Measurements from ENCODE around the gene BRD3OS. TPM values are rescaled to one million over a fixed set of nuclear protein-coding genes. Genes with fewer than 3 reads are reported as not detected.

BRD3OS gene
- total and polyA plus RNA-seq, 2 experiments from 2014 or later, result 36.3 to 36.6 TPM

DNA sequence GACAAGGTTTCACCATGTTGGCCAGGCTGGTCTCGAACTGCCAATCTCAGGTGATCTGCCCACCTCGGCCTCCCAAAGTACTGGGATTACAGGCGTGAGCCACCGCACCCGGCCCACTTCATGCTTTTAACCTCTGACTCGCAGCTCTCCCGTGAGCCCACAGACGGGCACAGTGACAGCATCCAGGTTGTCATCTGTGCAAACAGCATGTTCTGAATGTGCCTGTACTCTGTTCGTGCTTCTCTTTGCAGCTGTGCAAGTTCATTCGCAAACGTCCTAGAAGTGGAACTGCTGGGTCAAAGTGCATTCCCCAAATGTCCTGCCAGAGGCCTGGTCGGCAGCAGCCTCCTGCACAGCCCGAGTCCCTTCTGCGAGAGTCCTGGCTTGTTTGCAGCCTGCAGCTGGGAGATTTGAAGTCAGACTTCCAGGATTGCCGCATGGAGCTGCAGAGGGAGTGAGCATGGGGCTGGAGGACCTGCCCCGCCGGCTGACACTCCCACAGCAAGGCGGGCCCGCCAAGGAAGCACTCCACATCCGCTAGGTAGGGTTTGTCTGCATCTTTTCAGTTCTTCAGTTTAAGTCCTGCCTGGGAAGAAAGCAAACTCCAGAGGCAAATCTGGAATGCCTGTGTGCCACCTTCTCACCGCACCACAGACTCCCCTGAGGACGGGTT is 3.4 kb downstream of the BRD3OS start:
- Histone ChIP-seq H3K79me2 (ENCODE audit: insufficient read depth) (peaks cover 9% of the 10 kb centered on the region; the same call in 1 of the 2 replicates), H3K4me2 (ENCODE audit: unreplicated experiment) (no peak overlapping the region), H3K36me3 (ENCODE audit: low read depth) (peaks cover 8% of the 10 kb centered on the region; the same call in 1 of the 2 replicates), H3F3A (ENCODE audit: insufficient read depth) (no peaks in the 10 kb centered on the region), H3K4me3 (no peak overlapping the region), H4K20me1 (ENCODE audit: insufficient read depth) (no peaks in the 10 kb centered on the region), H3K9me3 (ENCODE audit: low read depth) (no peaks in the 10 kb centered on the region), H3K9ac (no peak overlapping the region), H3K27ac (no peak overlapping the region), H3K27me3 (replicated peaks; ENCODE audit: insufficient read depth) (no peaks in the 10 kb centered on the region), H3K9me2 (ENCODE audit: insufficient read depth) (no peaks in the 10 kb centered on the region), H2AFZ (no peak overlapping the region), H3K4me1 (ENCODE audit: insufficient read depth) (no peaks in the 10 kb centered on the region)
- in situ Hi-C loops (cut with MboI), result no loop called here
- DNase-seq, result no peak
- 86 to 89% methylated on average over 22 of the region's 22 CpGs for WGBS, 2 experiments (ENCODE audit: low coverage in 1 of 2, low lambda C conversion rate in 2 of 2, missing lambda C conversion rate in 2 of 2)
- TF ChIP-seq EZH2 (IDR thresholded peaks at IDR 0.05; ENCODE audit: insufficient read depth, poor library complexity, severe bottlenecking), result no peak
- no peak for TF ChIP-seq EZH2phosphoT487 (IDR thresholded peaks at IDR 0.05; ENCODE audit: insufficient read depth, low read depth)

DNA sequence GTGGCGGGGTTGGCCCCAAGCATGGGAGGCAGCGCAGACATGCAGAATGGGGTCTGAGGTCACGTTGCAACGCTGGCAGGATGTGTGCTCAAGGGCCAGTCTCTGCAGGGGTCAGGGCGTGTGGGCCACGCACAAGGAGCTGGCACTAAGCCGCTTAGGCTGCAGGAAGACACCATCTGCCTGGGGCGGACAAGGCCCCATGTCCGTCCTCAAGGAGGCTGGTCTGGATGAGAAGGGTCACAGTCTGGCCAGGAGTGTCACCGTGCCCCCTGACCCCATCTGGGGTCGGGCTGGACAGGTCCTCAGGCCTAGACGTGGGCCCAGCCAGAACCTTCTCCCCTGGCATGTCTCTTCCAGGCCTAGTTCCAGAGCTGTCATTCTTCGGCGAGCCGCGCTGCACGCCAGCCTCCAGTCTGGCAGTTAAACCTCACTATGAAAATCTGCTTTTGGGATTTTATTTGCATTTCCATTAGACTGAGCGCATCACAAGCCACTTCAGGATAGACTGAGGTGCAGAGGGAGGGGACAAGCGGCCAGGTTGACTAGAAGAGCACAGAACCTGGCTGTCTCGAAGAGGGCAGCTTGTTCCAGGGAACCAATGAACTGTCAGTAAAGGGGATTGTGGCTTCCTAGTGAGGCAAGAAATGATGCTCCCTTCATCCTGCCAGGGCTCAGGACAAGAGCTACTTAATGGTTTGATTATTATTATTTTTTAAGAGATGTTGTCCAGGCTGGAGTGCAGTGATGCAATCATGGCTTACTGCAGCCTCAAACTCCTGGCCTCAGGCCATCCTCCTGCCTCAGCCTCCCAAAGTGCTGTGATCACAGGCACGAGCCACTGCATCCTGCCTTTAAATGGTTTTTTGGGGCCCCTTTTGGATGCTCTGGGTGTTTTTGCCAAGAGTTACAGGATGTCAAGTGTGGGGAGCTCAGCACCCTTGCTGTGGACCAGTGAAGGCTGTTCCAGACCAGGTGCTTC is 4.3 kb downstream of the BRD3OS start:
- H3K79me2 ChIP-seq (ENCODE audit: insufficient read depth), result peaks cover 9% of the 10 kb centered on the region; the same call in 1 of the 2 replicates
- no peaks in the 10 kb centered on the region for H3K27me3 ChIP-seq (replicated peaks; ENCODE audit: insufficient read depth)
- H3K9me3 ChIP-seq (ENCODE audit: low read depth), result no peaks in the 10 kb centered on the region
- no peaks in the 10 kb centered on the region for H3F3A ChIP-seq (ENCODE audit: insufficient read depth)
- H2AFZ ChIP-seq, result no peak overlapping the region
- no peaks in the 10 kb centered on the region for H3K4me1 ChIP-seq (ENCODE audit: insufficient read depth)
- H3K9me2 ChIP-seq (ENCODE audit: insufficient read depth), result no peaks in the 10 kb centered on the region
- in situ Hi-C loops (cut with MboI), result no loop called here
- H3K36me3 ChIP-seq (ENCODE audit: low read depth), result peaks cover 8% of the 10 kb centered on the region; the same call in 1 of the 2 replicates
- 90% methylated on average over 21 of the region's 21 CpGs for WGBS, 2 experiments (ENCODE audit: low coverage in 1 of 2, low lambda C conversion rate in 2 of 2, missing lambda C conversion rate in 2 of 2)
- no peak overlapping the region for H3K27ac ChIP-seq
- no peak overlapping the region for H3K4me2 ChIP-seq (ENCODE audit: unreplicated experiment)
- H3K9ac ChIP-seq, result no peak overlapping the region
- H3K4me3 ChIP-seq, result no peak overlapping the region
- TF ChIP-seq EZH2phosphoT487 (IDR thresholded peaks at IDR 0.05; ENCODE audit: insufficient read depth, low read depth), result no peak
- no peaks in the 10 kb centered on the region for H4K20me1 ChIP-seq (ENCODE audit: insufficient read depth)
- no peak for DNase-seq

DNA sequence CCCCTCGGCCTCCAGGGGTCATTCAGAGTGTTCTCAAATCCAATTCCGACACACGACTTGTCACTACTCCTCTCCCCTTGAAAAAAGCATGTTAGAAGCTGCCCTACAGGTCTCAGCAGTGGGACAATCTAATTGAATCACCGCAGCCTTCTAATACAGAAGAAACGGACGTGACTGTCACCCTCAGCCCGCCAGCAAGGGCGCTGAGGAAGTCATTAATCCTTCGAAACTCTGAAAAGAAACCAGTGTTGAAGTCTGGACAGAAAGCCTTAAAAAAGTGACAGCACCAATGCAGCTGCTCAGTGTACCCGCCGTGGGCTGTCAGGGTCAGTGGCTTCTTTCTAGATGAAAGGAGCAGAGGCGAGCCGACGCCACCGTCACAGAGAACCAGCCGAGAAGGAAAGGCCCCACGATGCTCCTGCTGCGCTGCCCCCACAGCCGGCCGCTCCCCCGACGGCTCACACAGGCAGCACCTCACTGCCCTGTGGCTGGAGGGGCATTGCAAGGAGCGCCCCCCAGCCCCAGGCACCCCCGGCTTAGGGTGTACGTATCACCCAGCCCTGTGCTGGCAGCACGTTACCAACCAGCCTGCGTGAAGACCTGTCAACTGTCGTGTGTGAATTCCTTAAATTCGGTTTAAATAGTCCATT is 5.7 kb downstream of the BRD3OS start:
- Histone ChIP-seq H3K4me3 (no peak overlapping the region), H3K27me3 (replicated peaks; ENCODE audit: insufficient read depth) (no peaks in the 10 kb centered on the region), H3K36me3 (ENCODE audit: low read depth) (peaks cover 8% of the 10 kb centered on the region; the same call in 1 of the 2 replicates), H3K4me1 (ENCODE audit: insufficient read depth) (no peaks in the 10 kb centered on the region), H4K20me1 (ENCODE audit: insufficient read depth) (no peaks in the 10 kb centered on the region), H3K9me2 (ENCODE audit: insufficient read depth) (no peaks in the 10 kb centered on the region), H3K9me3 (ENCODE audit: low read depth) (no peaks in the 10 kb centered on the region), H2AFZ (no peak overlapping the region), H3K4me2 (ENCODE audit: unreplicated experiment) (no peak overlapping the region), H3K79me2 (ENCODE audit: insufficient read depth) (peaks cover 9% of the 10 kb centered on the region; the same call in 1 of the 2 replicates), H3K27ac (no peak overlapping the region), H3K9ac (no peak overlapping the region), H3F3A (ENCODE audit: insufficient read depth) (no peaks in the 10 kb centered on the region)
- TF ChIP-seq EZH2 (IDR thresholded peaks at IDR 0.05; ENCODE audit: insufficient read depth, poor library complexity, severe bottlenecking), result no peak
- no peak for TF ChIP-seq EZH2phosphoT487 (IDR thresholded peaks at IDR 0.05; ENCODE audit: insufficient read depth, low read depth)
- DNase-seq, result no peak
- in situ Hi-C loops (cut with MboI), result no loop called here
- 87 to 88% methylated on average over 24 to 29 of the region's 29 CpGs for WGBS, 2 experiments (ENCODE audit: low coverage in 1 of 2, low lambda C conversion rate in 2 of 2, missing lambda C conversion rate in 2 of 2)

DNA sequence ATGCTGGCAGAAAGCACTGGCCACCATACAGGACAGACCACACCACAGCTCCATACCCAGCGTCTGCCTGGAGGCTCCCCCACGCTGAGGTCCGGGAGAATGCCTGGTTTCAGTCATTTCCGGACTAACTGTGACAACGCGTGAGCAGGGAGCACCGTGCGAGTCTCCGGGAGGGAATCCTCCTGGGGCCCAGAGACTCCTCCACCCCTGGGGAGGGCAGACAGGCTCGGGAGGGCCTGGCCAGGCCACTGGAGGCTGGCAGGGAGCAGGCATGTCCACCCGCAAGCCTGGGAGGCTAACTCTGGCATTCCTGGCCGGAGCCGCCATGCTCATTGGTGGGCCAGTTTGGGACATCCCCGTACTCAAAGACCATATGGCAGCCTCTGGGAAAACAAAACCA is 6.5 kb downstream of the BRD3OS start:
- Histone ChIP-seq H3K4me2 (ENCODE audit: unreplicated experiment) (no peak overlapping the region), H4K20me1 (ENCODE audit: insufficient read depth) (no peaks in the 10 kb centered on the region), H2AFZ (no peak overlapping the region), H3K79me2 (ENCODE audit: insufficient read depth) (peaks cover under 1% of the 10 kb centered on the region; the same call in 1 of the 2 replicates), H3K4me3 (no peak overlapping the region), H3K36me3 (ENCODE audit: low read depth) (peaks cover 8% of the 10 kb centered on the region; the same call in 1 of the 2 replicates), H3K9me2 (ENCODE audit: insufficient read depth) (no peaks in the 10 kb centered on the region), H3K9ac (no peak overlapping the region), H3K27me3 (replicated peaks; ENCODE audit: insufficient read depth) (no peaks in the 10 kb centered on the region), H3K27ac (no peak overlapping the region), H3K9me3 (ENCODE audit: low read depth) (no peaks in the 10 kb centered on the region), H3K4me1 (ENCODE audit: insufficient read depth) (no peaks in the 10 kb centered on the region), H3F3A (ENCODE audit: insufficient read depth) (no peaks in the 10 kb centered on the region)
- TF ChIP-seq EZH2phosphoT487 (IDR thresholded peaks at IDR 0.05; ENCODE audit: insufficient read depth, low read depth) (no peak), EZH2 (IDR thresholded peaks at IDR 0.05; ENCODE audit: insufficient read depth, poor library complexity, severe bottlenecking) (no peak)
- WGBS, 2 experiments (ENCODE audit: low coverage in 1 of 2, low lambda C conversion rate in 2 of 2, missing lambda C conversion rate in 2 of 2), result 91 to 93% methylated on average over 14 of the region's 14 CpGs
- in situ Hi-C loops (cut with MboI), result no loop called here
- no peak for DNase-seq
